ENCODE data around the gene GOLPH3.

Gene GOLPH3

GRCh38 chr5:32170303-32171151 is 3.6 kb downstream of the GOLPH3 start:
- no peak for DNase-seq (ENCODE audit: low read depth, low spot score)

GRCh38 chr5:32168460-32169033 is 5.6 kb downstream of the GOLPH3 start:
- no peak for DNase-seq (ENCODE audit: low read depth, low spot score)

GRCh38 chr5:32165597-32165996 is 8.5 kb downstream of the GOLPH3 start:
- no peak for DNase-seq (ENCODE audit: low read depth, low spot score)

GRCh38 chr5:32163785-32164184 is 10.3 kb downstream of the GOLPH3 start:
- DNase-seq (ENCODE audit: low read depth, low spot score), result no peak

GRCh38 chr5:32163053-32163452 is 11.1 kb downstream of the GOLPH3 start:
- DNase-seq (ENCODE audit: low read depth, low spot score), result no peak

GRCh38 chr5:32160228-32160627 is 13.9 kb downstream of the GOLPH3 start:
- DNase-seq (ENCODE audit: low read depth, low spot score), result no peak

GRCh38 chr5:32159328-32160072 is 14.6 kb downstream of the GOLPH3 start:
- DNase-seq (ENCODE audit: low read depth, low spot score), result no peak

GRCh38 chr5:32158679-32158975 is 15.5 kb downstream of the GOLPH3 start:
- DNase-seq (ENCODE audit: low read depth, low spot score), result no peak

GRCh38 chr5:32157078-32157477 is 17.0 kb downstream of the GOLPH3 start:
- DNase-seq (ENCODE audit: low read depth, low spot score), result no peak

- DNase-seq (ENCODE audit: low read depth, low spot score), result no peak
These were observed 17.5 kb downstream of the GOLPH3 start for GRCh38 chr5:32156635-32157034.

- no peak for DNase-seq (ENCODE audit: low read depth, low spot score)
These were observed 18.9 kb downstream of the GOLPH3 start for GRCh38 chr5:32155211-32155610.

- DNase-seq (ENCODE audit: low read depth, low spot score), result no peak
These were observed 20.4 kb downstream of the GOLPH3 start for GRCh38 chr5:32153723-32154122.

GRCh38 chr5:32151198-32151597 is 22.9 kb downstream of the GOLPH3 start:
- no peak for DNase-seq (ENCODE audit: low read depth, low spot score)

GRCh38 chr5:32150366-32150765 is 23.8 kb downstream of the GOLPH3 start:
- DNase-seq (ENCODE audit: low read depth, low spot score), result no peak

GRCh38 chr5:32147959-32148358 is 26.2 kb downstream of the GOLPH3 start:
- DNase-seq (ENCODE audit: low read depth, low spot score), result no peak

- no peak for DNase-seq (ENCODE audit: low read depth, low spot score)
These were observed 26.9 kb downstream of the GOLPH3 start for GRCh38 chr5:32147236-32147635.

GRCh38 chr5:32145378-32145777 is 28.7 kb downstream of the GOLPH3 start:
- DNase-seq (ENCODE audit: low read depth, low spot score), result no peak

GRCh38 chr5:32144378-32145207 is 29.5 kb downstream of the GOLPH3 start:
- no peak for DNase-seq (ENCODE audit: low read depth, low spot score)

- DNase-seq (ENCODE audit: low read depth, low spot score), result no peak
These were observed 30.3 kb downstream of the GOLPH3 start for GRCh38 chr5:32143617-32144377.

- no peak for DNase-seq (ENCODE audit: low read depth, low spot score)
These were observed 35.2 kb downstream of the GOLPH3 start for GRCh38 chr5:32138839-32139493.

- DNase-seq (ENCODE audit: low read depth, low spot score), result no peak
These were observed 37.8 kb downstream of the GOLPH3 start for GRCh38 chr5:32136342-32136741.

Measured in iPS DF 19.7 (cell line).